Dendritic cell treated with granulocyte-macrophage colony-stimulating factor and Interleukin-4, amounts not matched to agents 40 ng/mL and 50 ng/mL, for 4 days (primary cell): ENCODE measurements around the gene CPA4.

Experiments used
- H3K27ac Mint-ChIP-seq: one replicate; pipeline ENCODE4 v1.8.0; 2022; ENCODE audit warnings: mild to moderate bottlenecking, mixed read lengths
- H3K27me3 Mint-ChIP-seq: one replicate; pipeline ENCODE4 v1.8.0; 2022; ENCODE audit warnings: mild to moderate bottlenecking, mixed read lengths
- H3K36me3 Mint-ChIP-seq: one replicate; pipeline ENCODE4 v1.8.0; 2022; ENCODE audit warnings: low read depth, mixed read lengths
- H3K4me1 Mint-ChIP-seq: one replicate; pipeline ENCODE4 v1.8.0; 2022; ENCODE audit warnings: low read depth, mixed read lengths
- H3K4me3 Mint-ChIP-seq: one replicate; pipeline ENCODE4 v1.8.0; 2022; ENCODE audit warnings: mild to moderate bottlenecking, moderate library complexity, mixed read lengths
- H3K9me3 Mint-ChIP-seq: one replicate; pipeline ENCODE4 v1.8.0; 2022; ENCODE audit warnings: mixed read lengths
- intact Hi-C: fragments of 100-400 bp; cut with micrococcal nuclease; formaldehyde crosslinking; loops from one replicate; pipeline ENCODE4 v1.15.0; 2022

CPA4 gene

GRCh38 chr7:130333832-130334231 is 40.9 kb downstream of the CPA4 start:
- H3K4me1 Mint-ChIP-seq: no peaks in the 10 kb centered on the region
- H3K36me3 Mint-ChIP-seq: no peaks in the 10 kb centered on the region

GRCh38 chr7:130334274-130334673 is 41.3 kb downstream of the CPA4 start:
- no peak overlapping the region for H3K4me3 Mint-ChIP-seq
- no peaks in the 10 kb centered on the region for H3K36me3 Mint-ChIP-seq
- H3K27me3 Mint-ChIP-seq: no peaks in the 10 kb centered on the region
- intact Hi-C loops: no loop called here
- H3K4me1 Mint-ChIP-seq: no peaks in the 10 kb centered on the region
- no peaks in the 10 kb centered on the region for H3K9me3 Mint-ChIP-seq
- H3K27ac Mint-ChIP-seq: no peak overlapping the region

More at GRCh38 chr7:130333832-130334231, 40.9 kb downstream of the CPA4 start:
- intact Hi-C loops: no loop called here
- no peaks in the 10 kb centered on the region for H3K27me3 Mint-ChIP-seq
- H3K4me3 Mint-ChIP-seq: no peak overlapping the region
- H3K9me3 Mint-ChIP-seq: no peaks in the 10 kb centered on the region
- H3K27ac Mint-ChIP-seq: no peak overlapping the region

- Mint-ChIP-seq H3K27ac (no peak overlapping the region), H3K4me3 (no peak overlapping the region), H3K4me1 (no peaks in the 10 kb centered on the region), H3K9me3 (no peaks in the 10 kb centered on the region), H3K36me3 (no peaks in the 10 kb centered on the region), H3K27me3 (no peaks in the 10 kb centered on the region)
- intact Hi-C loops: no loop called here
These were observed 44.5 kb downstream of the CPA4 start for GRCh38 chr7:130337410-130337971.

- no peaks in the 10 kb centered on the region for H3K36me3 Mint-ChIP-seq
- H3K27me3 Mint-ChIP-seq: no peaks in the 10 kb centered on the region
- H3K4me3 Mint-ChIP-seq: no peak overlapping the region
- intact Hi-C loops: no loop called here
- H3K27ac Mint-ChIP-seq: no peak overlapping the region
- no peaks in the 10 kb centered on the region for H3K4me1 Mint-ChIP-seq
- H3K9me3 Mint-ChIP-seq: no peaks in the 10 kb centered on the region
These were observed 45.3 kb downstream of the CPA4 start for GRCh38 chr7:130338233-130338632.

GRCh38 chr7:130341882-130342281 is 48.9 kb downstream of the CPA4 start:
- no peaks in the 10 kb centered on the region for H3K27me3 Mint-ChIP-seq
- H3K4me3 Mint-ChIP-seq: no peak overlapping the region
- no peaks in the 10 kb centered on the region for H3K4me1 Mint-ChIP-seq
- intact Hi-C loops: no loop called here
- no peak overlapping the region for H3K27ac Mint-ChIP-seq
- H3K36me3 Mint-ChIP-seq: no peaks in the 10 kb centered on the region
- H3K9me3 Mint-ChIP-seq: no peaks in the 10 kb centered on the region

GRCh38 chr7:130342701-130343380 is 49.9 kb downstream of the CPA4 start:
- Mint-ChIP-seq H3K27me3 (no peaks in the 10 kb centered on the region), H3K4me3 (no peak overlapping the region), H3K27ac (no peak overlapping the region), H3K9me3 (no peaks in the 10 kb centered on the region), H3K4me1 (no peaks in the 10 kb centered on the region), H3K36me3 (no peaks in the 10 kb centered on the region)
- intact Hi-C loops: no loop called here

- H3K36me3 Mint-ChIP-seq: no peaks in the 10 kb centered on the region
- no peak within 1 kb of the TSS for H3K4me3 Mint-ChIP-seq
- intact Hi-C loops: no loop called here
- H3K4me1 Mint-ChIP-seq: no peaks in the 10 kb centered on the region
- H3K27me3 Mint-ChIP-seq: no peaks in the 10 kb centered on the region
- no peaks in the 10 kb centered on the region for H3K9me3 Mint-ChIP-seq
- no peak within 1 kb of the TSS for H3K27ac Mint-ChIP-seq
These were observed 51.4 kb downstream of the CPA4 start, which contains the start of gene CPA5 for GRCh38 chr7:130344271-130344866. Gene CPA5 (plus strand): TSS chr7:130344816. CDS start chr7:130346486, 1,670 bp downstream.

GRCh38 chr7:130345136-130345535 is 52.2 kb downstream of the CPA4 start:
- Mint-ChIP-seq H3K9me3 (no peaks in the 10 kb centered on the region), H3K4me3 (no peak overlapping the region), H3K4me1 (peaks cover 4% of the 10 kb centered on the region), H3K27ac (no peak overlapping the region), H3K36me3 (no peaks in the 10 kb centered on the region), H3K27me3 (no peaks in the 10 kb centered on the region)
- intact Hi-C loops: no loop called here

- Mint-ChIP-seq H3K4me3 (no peak overlapping the region), H3K27ac (no peak overlapping the region), H3K27me3 (no peaks in the 10 kb centered on the region), H3K36me3 (no peaks in the 10 kb centered on the region), H3K4me1 (peaks cover 9% of the 10 kb centered on the region), H3K9me3 (no peaks in the 10 kb centered on the region)
- intact Hi-C loops: no loop called here
These were observed 52.8 kb downstream of the CPA4 start for GRCh38 chr7:130345725-130346124.

- Mint-ChIP-seq H3K36me3 (no peaks in the 10 kb centered on the region), H3K27me3 (no peaks in the 10 kb centered on the region), H3K4me3 (no peak overlapping the region), H3K4me1 (peaks cover 10% of the 10 kb centered on the region), H3K9me3 (no peaks in the 10 kb centered on the region), H3K27ac (no peak overlapping the region)
- intact Hi-C loops: no loop called here
These were observed 53.4 kb downstream of the CPA4 start for GRCh38 chr7:130346177-130346905.

- Mint-ChIP-seq H3K27ac (no peak overlapping the region), H3K27me3 (no peaks in the 10 kb centered on the region), H3K9me3 (no peaks in the 10 kb centered on the region), H3K4me3 (no peak overlapping the region), H3K4me1 (peaks cover 10% of the 10 kb centered on the region), H3K36me3 (no peaks in the 10 kb centered on the region)
- intact Hi-C loops: no loop called here
These were observed 54.0 kb downstream of the CPA4 start for GRCh38 chr7:130346941-130347340.

GRCh38 chr7:130349911-130350782 is 57.2 kb downstream of the CPA4 start:
- peaks cover 10% of the 10 kb centered on the region for H3K4me1 Mint-ChIP-seq
- no peaks in the 10 kb centered on the region for H3K27me3 Mint-ChIP-seq
- intact Hi-C loops: no loop called here
- H3K4me3 Mint-ChIP-seq: no peak overlapping the region
- no peaks in the 10 kb centered on the region for H3K36me3 Mint-ChIP-seq
- no peaks in the 10 kb centered on the region for H3K9me3 Mint-ChIP-seq
- no peak overlapping the region for H3K27ac Mint-ChIP-seq

GRCh38 chr7:130350945-130351790 is 58.2 kb downstream of the CPA4 start:
- Mint-ChIP-seq H3K27ac (no peak overlapping the region), H3K36me3 (no peaks in the 10 kb centered on the region), H3K27me3 (no peaks in the 10 kb centered on the region), H3K4me1 (peaks cover 10% of the 10 kb centered on the region), H3K9me3 (no peaks in the 10 kb centered on the region), H3K4me3 (no peak overlapping the region)
- intact Hi-C loops: no loop called here
